MCF 10A (cell line): ENCODE results near the gene ATP5MG. TPM values are rescaled to one million over a fixed set of nuclear protein-coding genes. Genes with fewer than 3 reads are reported as not detected.
"Not testable (repeated sequence)": the region's sequence is repeated elsewhere in the genome, so short reads cannot be mapped to it uniquely, and the experiment has no call there.

Source experiments
- BruUV-seq: library from RNA; stranded (reverse); fragments of 400-500 nt; replicated peaks from 2 replicates; lab custom pipeline; 2021; lab: Mats Ljungman, UMichigan
- CTCF ChIA-PET: fragments of 300-600 bp; sonication (Branson Sonifier 250); formaldehyde crosslinking; extraction: SDS; loops from one replicate; lab custom pipeline; 2021; ENCODE audit warnings: antibody characterized with exemption, inconsistent platforms; lab: Yijun Ruan, JAX
- POLR2A ChIA-PET: fragments of 300-600, 350-650 bp; sonication (Branson Sonifier 250); formaldehyde crosslinking; extraction: SDS; loops from one replicate; lab custom pipeline; 2020; ENCODE audit warnings: antibody characterized with exemption, inconsistent platforms; lab: Yijun Ruan, JAX
- DNase-seq: peaks from one replicate; pipeline ENCODE4 v3.0.0-alpha.2; 2018; ENCODE audit not compliant: unreplicated experiment
- H3K27ac Mint-ChIP-seq: one replicate; pipeline ENCODE4 v1.8.0; 2022; ENCODE audit warnings: mild to moderate bottlenecking, low read depth, mixed read lengths; ENCODE audit not compliant: unreplicated experiment
- H3K27me3 Mint-ChIP-seq: one replicate; pipeline ENCODE4 v1.8.0; 2022; ENCODE audit warnings: mixed read lengths; ENCODE audit not compliant: insufficient read depth, unreplicated experiment
- H3K36me3 Mint-ChIP-seq: one replicate; pipeline ENCODE4 v1.8.0; 2022; ENCODE audit warnings: mild to moderate bottlenecking, moderate library complexity, mixed read lengths; ENCODE audit not compliant: insufficient read depth, unreplicated experiment
- H3K4me1 Mint-ChIP-seq: one replicate; pipeline ENCODE4 v1.8.0; 2022; ENCODE audit warnings: mixed read lengths; ENCODE audit not compliant: insufficient read depth, unreplicated experiment
- H3K4me3 Mint-ChIP-seq: one replicate; pipeline ENCODE4 v1.8.0; 2022; ENCODE audit warnings: mild to moderate bottlenecking, moderate library complexity, mixed read lengths; ENCODE audit not compliant: unreplicated experiment
- H3K9me3 Mint-ChIP-seq: one replicate; pipeline ENCODE4 v1.8.0; 2022; ENCODE audit warnings: mixed read lengths; ENCODE audit not compliant: unreplicated experiment
- intact Hi-C: fragments of 100-400 bp; cut with micrococcal nuclease; formaldehyde crosslinking; loops from 2 replicates; pipeline ENCODE4 v1.14.1; 2022
- total RNA-seq: library from RNA; stranded (reverse); gene quantifications from 2 replicates; pipeline ENCODE4 v1.2.3, GENCODE V29; 2022
- TF ChIP-seq, protein P1 (sequence below): fragments of 200-600 bp; IDR thresholded peaks from one replicate; pipeline ENCODE4 v1.8.0; 2022; ENCODE audit warnings: antibody characterized with exemption, mild to moderate bottlenecking; ENCODE audit not compliant: unreplicated experiment

ATP5MG gene
- total RNA-seq, 1 experiment from 2014 or later: 210 TPM

DNA sequence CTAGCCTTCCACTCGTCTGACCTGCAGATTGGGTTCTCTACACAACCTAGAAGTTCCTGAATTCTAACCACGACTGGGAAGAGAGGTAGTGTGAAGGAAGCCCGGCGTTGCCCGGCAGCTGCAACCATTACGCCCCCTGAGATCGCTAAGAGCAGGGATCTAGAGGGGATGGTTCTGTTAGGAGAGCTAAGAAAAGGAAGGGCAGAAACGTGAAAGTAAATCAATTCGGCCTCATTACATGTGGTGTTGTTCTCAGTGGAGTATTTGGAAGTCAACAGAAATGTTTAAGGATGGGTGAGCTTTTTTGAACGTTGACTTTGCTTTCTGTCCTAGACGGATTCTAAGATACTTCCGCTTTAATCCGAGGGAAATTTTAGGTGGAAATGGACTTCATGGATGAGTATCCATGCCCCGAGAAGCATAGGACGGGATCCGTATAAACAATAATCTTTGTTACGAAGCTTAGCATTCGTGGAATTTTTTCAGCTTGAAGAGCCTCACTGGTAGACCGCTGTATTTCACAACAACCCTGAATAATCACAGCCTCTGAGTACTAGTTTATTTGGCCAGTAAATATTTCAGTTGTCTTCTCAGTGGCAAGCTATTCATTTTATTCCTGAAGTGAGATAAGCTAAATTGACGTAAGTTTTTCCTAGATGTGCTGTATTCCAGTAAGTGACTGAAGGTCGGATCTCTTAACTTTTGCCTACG lies 629 bp downstream of the ATP5MG start:
- Mint-ChIP-seq H3K27me3 (no peaks in the 10 kb centered on the region), H3K4me1 (peaks cover 40% of the 10 kb centered on the region), H3K36me3 (peaks cover 28% of the 10 kb centered on the region), H3K9me3 (no peaks in the 10 kb centered on the region), H3K27ac (peak overlapping the region; percentile 93), H3K4me3 (peak overlapping the region; percentile 81)
- TF ChIP-seq, protein P1, sequence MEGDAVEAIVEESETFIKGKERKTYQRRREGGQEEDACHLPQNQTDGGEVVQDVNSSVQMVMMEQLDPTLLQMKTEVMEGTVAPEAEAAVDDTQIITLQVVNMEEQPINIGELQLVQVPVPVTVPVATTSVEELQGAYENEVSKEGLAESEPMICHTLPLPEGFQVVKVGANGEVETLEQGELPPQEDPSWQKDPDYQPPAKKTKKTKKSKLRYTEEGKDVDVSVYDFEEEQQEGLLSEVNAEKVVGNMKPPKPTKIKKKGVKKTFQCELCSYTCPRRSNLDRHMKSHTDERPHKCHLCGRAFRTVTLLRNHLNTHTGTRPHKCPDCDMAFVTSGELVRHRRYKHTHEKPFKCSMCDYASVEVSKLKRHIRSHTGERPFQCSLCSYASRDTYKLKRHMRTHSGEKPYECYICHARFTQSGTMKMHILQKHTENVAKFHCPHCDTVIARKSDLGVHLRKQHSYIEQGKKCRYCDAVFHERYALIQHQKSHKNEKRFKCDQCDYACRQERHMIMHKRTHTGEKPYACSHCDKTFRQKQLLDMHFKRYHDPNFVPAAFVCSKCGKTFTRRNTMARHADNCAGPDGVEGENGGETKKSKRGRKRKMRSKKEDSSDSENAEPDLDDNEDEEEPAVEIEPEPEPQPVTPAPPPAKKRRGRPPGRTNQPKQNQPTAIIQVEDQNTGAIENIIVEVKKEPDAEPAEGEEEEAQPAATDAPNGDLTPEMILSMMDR: no peak
- CTCF ChIA-PET: interaction anchor here (0.5 to 1.7 kb wide), 11 partner anchors 11 to 256 kb away, joined by 3 to 11 read pairs (median 3); no protein-coding TSS in a partner anchor
- intact Hi-C loops: loop anchor here (1.0 kb wide), 2 partner anchors 35 to 86 kb away; no protein-coding TSS in a partner anchor
- POLR2A ChIA-PET: interaction anchor here (0.6 to 6.3 kb wide), 28 partner anchors 9 to 616 kb away, joined by 3 to 78 read pairs (median 3); partner anchors contain the start of genes KMT2A, MPZL3, RPS25 and UBE4A
- DNase-seq: peak; percentile 53
- TSS peak; percentile 50 for BruUV-seq

DNA sequence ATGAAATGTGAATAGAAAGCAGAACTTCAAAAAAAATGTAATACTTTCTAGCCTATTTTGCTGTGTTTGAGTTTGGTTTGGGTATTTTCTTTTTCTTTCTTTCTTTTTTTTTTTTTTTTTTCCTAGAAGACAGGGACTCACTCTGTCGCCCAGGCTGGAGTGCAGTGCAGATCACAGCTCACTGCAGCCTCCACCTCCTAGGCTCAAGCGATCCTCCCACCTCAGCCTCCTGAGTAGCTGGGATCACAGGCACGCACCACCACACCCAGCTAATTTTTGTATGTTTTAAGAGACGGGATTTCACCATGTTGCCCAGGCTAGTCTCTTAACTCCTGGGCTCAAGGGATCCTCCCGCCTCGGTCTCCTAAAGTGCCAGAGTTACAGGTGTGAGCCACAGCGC lies 1.2 kb downstream of the ATP5MG start:
- Mint-ChIP-seq H3K27ac (peak overlapping the region; percentile 93), H3K4me1 (peaks cover 40% of the 10 kb centered on the region), H3K4me3 (peak overlapping the region; percentile 81), H3K36me3 (peaks cover 28% of the 10 kb centered on the region)
- BruUV-seq, H3K27me3 Mint-ChIP-seq, DNase-seq, H3K9me3 Mint-ChIP-seq, intact Hi-C loops: not testable (repeated sequence)
- ChIA-PET CTCF (interaction anchor here (0.5 to 1.7 kb wide), 9 partner anchors 12 to 155 kb away, joined by 3 to 11 read pairs (median 4); no protein-coding TSS in a partner anchor), POLR2A (interaction anchor here (0.6 to 6.3 kb wide), 27 partner anchors 9 to 1121 kb away, joined by 3 to 78 read pairs (median 3); partner anchors contain the start of genes KMT2A, MPZL3, RPS25 and UBE4A)

DNA sequence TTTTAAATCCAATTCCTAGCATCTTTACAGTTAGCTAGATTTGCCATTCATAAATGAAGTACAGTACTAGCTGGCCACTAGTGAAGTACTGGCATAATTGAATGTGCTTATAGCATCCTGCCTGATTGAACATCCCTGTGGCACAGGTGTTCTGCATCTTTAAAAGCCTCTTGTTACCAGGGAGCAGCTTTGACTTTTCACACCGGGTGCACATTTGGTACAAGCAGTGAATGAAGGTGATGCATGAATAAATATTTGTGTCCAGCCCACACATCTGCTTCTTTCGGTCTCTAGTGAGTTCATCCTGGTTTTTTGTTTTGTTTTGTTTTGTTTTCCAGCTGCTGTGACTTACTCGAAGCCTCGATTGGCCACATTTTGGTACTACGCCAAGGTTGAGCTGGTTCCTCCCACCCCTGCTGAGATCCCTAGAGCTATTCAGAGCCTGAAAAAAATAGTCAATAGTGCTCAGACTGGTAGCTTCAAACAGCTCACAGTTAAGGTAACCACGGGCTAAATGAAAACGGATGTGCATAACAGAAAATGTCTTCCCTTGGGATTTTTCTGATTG lies 5.3 kb downstream of the ATP5MG start:
- DNase-seq: no peak
- ChIA-PET CTCF (interaction anchor here (0.7 kb wide), 1 partner anchor 102 kb away, joined by 3 read pairs; no protein-coding TSS in a partner anchor), POLR2A (interaction anchor here (0.7 to 6.3 kb wide), 4 partner anchors 8 to 34 kb away, joined by 3 to 78 read pairs (median 3); partner anchors contain the start of gene KMT2A)
- Mint-ChIP-seq H3K36me3 (peaks cover 52% of the 10 kb centered on the region), H3K4me3 (no peak overlapping the region), H3K4me1 (peaks cover 32% of the 10 kb centered on the region), H3K27me3 (no peaks in the 10 kb centered on the region), H3K9me3 (no peaks in the 10 kb centered on the region), H3K27ac (no peak overlapping the region)
- intact Hi-C loops: no loop called here
- no TSS peak for BruUV-seq
- TF ChIP-seq, protein P1: no peak

DNA sequence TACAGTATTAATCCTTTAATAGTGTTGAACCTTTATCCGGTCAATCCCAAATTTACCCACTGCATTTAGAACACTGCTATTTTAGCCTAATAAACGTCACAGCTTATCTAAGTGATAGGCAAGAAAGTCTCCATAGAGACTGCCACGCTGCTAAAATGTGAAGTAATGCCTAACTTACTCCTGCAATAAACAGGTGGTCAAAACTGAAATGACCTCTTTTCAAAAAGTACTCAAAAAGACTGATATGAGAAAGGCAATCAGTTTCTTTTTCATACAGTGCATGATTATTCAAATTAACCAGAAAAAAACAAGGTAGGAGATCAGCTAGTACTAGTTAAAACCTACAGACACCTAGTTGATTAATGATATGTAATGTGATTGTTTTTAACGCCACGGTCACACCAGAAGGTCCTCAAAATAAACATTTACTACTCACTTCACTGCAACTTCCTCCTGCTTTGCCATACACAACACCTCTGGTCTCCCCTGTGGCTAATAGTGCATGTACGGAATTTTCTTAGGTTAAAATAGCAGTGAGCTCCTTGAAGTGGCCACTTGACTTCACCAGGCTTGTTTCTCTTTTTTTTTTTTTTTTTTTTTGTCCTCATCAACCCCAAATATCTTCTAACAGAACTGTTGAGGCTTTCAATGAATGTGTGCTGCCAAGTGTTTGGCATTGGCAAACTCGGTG lies 8.8 kb downstream of the ATP5MG start:
- CTCF ChIA-PET: no interaction called here
- intact Hi-C loops: no loop called here
- H3K9me3 Mint-ChIP-seq: no peaks in the 10 kb centered on the region
- H3K4me3 Mint-ChIP-seq: no peak overlapping the region
- H3K4me1 Mint-ChIP-seq: peaks cover 11% of the 10 kb centered on the region
- no peak for DNase-seq
- BruUV-seq: no TSS peak
- no peak overlapping the region for H3K27ac Mint-ChIP-seq
- POLR2A ChIA-PET: no interaction called here
- peaks cover 52% of the 10 kb centered on the region for H3K36me3 Mint-ChIP-seq
- no peaks in the 10 kb centered on the region for H3K27me3 Mint-ChIP-seq
- TF ChIP-seq, protein P1: no peak
